SK-MEL-5 (cell line): Measurements from ENCODE around the gene ESF1. TPM values are rescaled to one million over a fixed set of nuclear protein-coding genes. Genes with fewer than 3 reads are reported as not detected.

ENCODE experiments used
- DNase-seq: peaks from one replicate; pipeline ENCODE4 v3.0.0-alpha.2; 2016; ENCODE audit warnings: low read depth, low spot score
- in situ Hi-C: cut with HindIII; loops from 2 replicates; pipeline ENCODE4 v1.10.0; 2016; ENCODE audit warnings: low sequenced_read_pairs, high pct_unique_total_duplicates, low pct_unique_long_range_greater_than_20kb
- total RNA-seq: library from RNA; depleted of rRNA; stranded (reverse); fragments of >200 nt; shearing (Covaris generic); gene quantifications from 2 replicates; pipeline ENCODE4 v1.2.3, GENCODE V29; 2014; rRNA removed

ESF1 gene
- total RNA-seq, 1 experiment from 2014 or later = 22.8 TPM

DNA sequence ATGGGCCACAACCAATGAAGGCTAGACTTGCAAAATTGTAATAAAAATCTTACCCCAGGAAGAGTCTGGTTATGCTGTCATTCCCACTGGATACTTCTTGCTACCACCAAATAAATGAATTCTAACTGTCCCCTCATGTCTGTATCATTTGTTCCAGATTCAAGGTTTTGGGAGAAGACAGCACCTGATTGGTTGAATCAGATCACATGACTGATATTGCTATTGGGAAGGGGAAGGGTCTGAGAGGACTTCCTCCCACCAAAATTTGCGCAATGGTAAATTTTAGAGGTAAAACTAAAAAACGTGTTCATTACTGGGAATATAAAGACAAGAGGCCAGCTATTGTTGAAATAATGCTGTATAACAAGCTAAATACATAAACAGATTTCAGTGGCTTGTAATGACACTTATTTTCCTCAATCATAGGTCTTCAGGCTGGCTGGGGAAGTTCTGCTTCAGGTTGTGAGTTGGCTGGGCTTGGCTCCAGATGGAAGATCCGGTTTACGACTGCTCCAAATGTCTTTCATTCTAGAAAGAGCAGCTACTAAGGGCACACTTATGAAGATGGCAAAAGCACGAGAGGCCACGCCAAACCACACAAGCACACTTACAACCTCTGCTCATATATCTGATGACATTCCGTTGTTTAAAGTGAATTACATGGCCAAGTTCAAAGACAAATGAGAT lies 118.9 kb downstream of the ESF1 start:
- no peak for DNase-seq
- in situ Hi-C loops = no loop called here

Other genes starting within 250 kb of the ESF1 start
- 11.1 and 11.7 TPM in 2 replicates for gene TASP1, start 146.0 kb downstream of the ESF1 start, total RNA-seq
- 30.3 and 30.5 TPM in 2 replicates for gene NDUFAF5, start 109 bp upstream of the ESF1 start, total RNA-seq
- gene SEL1L2, start 205.7 kb upstream of the ESF1 start, total RNA-seq = not detected in 2 replicates
- gene MACROD2, start 210.6 kb upstream of the ESF1 start, total RNA-seq = 1.3 and 3.3 TPM in 2 replicates